Activated naive CD8-positive, alpha-beta T cell treated with anti-CD3 and anti-CD28 coated beads, Interleukin-2, amount 50 U/mL, for 24 hours (primary cell): ENCODE results near the gene CHRNE.

Experiments
- ATAC-seq: fragments of 150-1000 bp; cut with Tn5 transposase; one replicate; pipeline ENCODE4 v1.10.0; 2021
- DNase-seq: peaks from one replicate; pipeline ENCODE4 v3.0.0; 2021
- H3K27ac Mint-ChIP-seq: one replicate; pipeline ENCODE4 v1.8.0; 2021; ENCODE audit warnings: mild to moderate bottlenecking, mixed read lengths
- H3K27me3 Mint-ChIP-seq: one replicate; pipeline ENCODE4 v1.8.0; 2021; ENCODE audit warnings: mixed read lengths
- H3K36me3 Mint-ChIP-seq: one replicate; pipeline ENCODE4 v1.8.0; 2021; ENCODE audit warnings: low read depth, mixed read lengths
- H3K4me1 Mint-ChIP-seq: one replicate; pipeline ENCODE4 v1.8.0; 2021; ENCODE audit warnings: mixed read lengths
- H3K4me3 Mint-ChIP-seq: one replicate; pipeline ENCODE4 v1.8.0; 2021; ENCODE audit warnings: mild to moderate bottlenecking, moderate library complexity, mixed read lengths
- H3K9me3 Mint-ChIP-seq: one replicate; pipeline ENCODE4 v1.8.0; 2021; ENCODE audit warnings: mixed read lengths

CHRNE gene

GRCh38 chr17:4901648-4902344 lies 1.1 kb downstream of the CHRNE start:
- peak; percentile 20 for DNase-seq
- peaks cover 39% of the 10 kb centered on the region for H3K4me1 Mint-ChIP-seq
- H3K27ac Mint-ChIP-seq, result peak overlapping the region; percentile 12
- H3K4me3 Mint-ChIP-seq, result no peak overlapping the region
- no peaks in the 10 kb centered on the region for H3K27me3 Mint-ChIP-seq
- no peak for ATAC-seq
- no peaks in the 10 kb centered on the region for H3K9me3 Mint-ChIP-seq
- H3K36me3 Mint-ChIP-seq, result no peaks in the 10 kb centered on the region

GRCh38 chr17:4901108-4901647 lies 1.7 kb downstream of the CHRNE start:
- H3K27ac Mint-ChIP-seq, result no peak overlapping the region
- H3K36me3 Mint-ChIP-seq, result no peaks in the 10 kb centered on the region

GRCh38 chr17:4900231-4901107 lies 2.4 kb downstream of the CHRNE start:
- H3K27me3 Mint-ChIP-seq, result no peaks in the 10 kb centered on the region
- H3K27ac Mint-ChIP-seq, result no peak overlapping the region
- ATAC-seq (peak; percentile 11), DNase-seq (peak; percentile 41)
- no peaks in the 10 kb centered on the region for H3K9me3 Mint-ChIP-seq
- peaks cover 3% of the 10 kb centered on the region for H3K36me3 Mint-ChIP-seq
- peaks cover 39% of the 10 kb centered on the region for H3K4me1 Mint-ChIP-seq
- H3K4me3 Mint-ChIP-seq, result peak overlapping the region; percentile 84

More at GRCh38 chr17:4901108-4901647, 1.7 kb downstream of the CHRNE start:
- Mint-ChIP-seq H3K27me3 (no peaks in the 10 kb centered on the region), H3K9me3 (no peaks in the 10 kb centered on the region), H3K4me1 (peaks cover 39% of the 10 kb centered on the region), H3K4me3 (peak overlapping the region; percentile 84)
- no peak for DNase-seq
- ATAC-seq, result no peak

- peak within 1 kb of the TSS; percentile 84 for H3K4me3 Mint-ChIP-seq
- ATAC-seq, result peak; percentile 73
- peak; percentile 98 for DNase-seq
- peaks cover 4% of the 10 kb centered on the region for H3K36me3 Mint-ChIP-seq
- H3K9me3 Mint-ChIP-seq, result no peaks in the 10 kb centered on the region
- H3K4me1 Mint-ChIP-seq, result peaks cover 39% of the 10 kb centered on the region
- no peaks in the 10 kb centered on the region for H3K27me3 Mint-ChIP-seq
- peak within 1 kb of the TSS; percentile 77 for H3K27ac Mint-ChIP-seq
Observed at GRCh38 chr17:4899341-4900230, 3.3 kb downstream of the CHRNE start, which contains the start of gene C17orf107. Gene C17orf107 (plus strand): TSS chr17:4899536. CDS start chr17:4899763, 227 bp downstream.

GRCh38 chr17:4898927-4899326 lies 4.0 kb downstream of the CHRNE start:
- H3K36me3 Mint-ChIP-seq, result peaks cover 4% of the 10 kb centered on the region
- H3K4me1 Mint-ChIP-seq, result peaks cover 39% of the 10 kb centered on the region
- H3K27ac Mint-ChIP-seq, result no peak overlapping the region
- DNase-seq (no peak), ATAC-seq (no peak)
- H3K27me3 Mint-ChIP-seq, result no peaks in the 10 kb centered on the region
- H3K4me3 Mint-ChIP-seq, result peak overlapping the region; percentile 56
- H3K9me3 Mint-ChIP-seq, result no peaks in the 10 kb centered on the region

- peaks cover 4% of the 10 kb centered on the region for H3K36me3 Mint-ChIP-seq
Observed at GRCh38 chr17:4898351-4898750, 4.5 kb downstream of the CHRNE start.

GRCh38 chr17:4897785-4898184 lies 5.1 kb downstream of the CHRNE start:
- peaks cover 29% of the 10 kb centered on the region for H3K4me1 Mint-ChIP-seq
- H3K36me3 Mint-ChIP-seq, result peaks cover 4% of the 10 kb centered on the region
- no peaks in the 10 kb centered on the region for H3K9me3 Mint-ChIP-seq
- no peak overlapping the region for H3K27ac Mint-ChIP-seq
- DNase-seq, result no peak
- peak overlapping the region; percentile 56 for H3K4me3 Mint-ChIP-seq
- no peak for ATAC-seq
- H3K27me3 Mint-ChIP-seq, result no peaks in the 10 kb centered on the region

More at GRCh38 chr17:4898351-4898750, 4.5 kb downstream of the CHRNE start:
- Mint-ChIP-seq H3K4me1 (peaks cover 34% of the 10 kb centered on the region), H3K4me3 (peak overlapping the region; percentile 56), H3K27me3 (no peaks in the 10 kb centered on the region), H3K27ac (no peak overlapping the region), H3K9me3 (no peaks in the 10 kb centered on the region)
- no peak for ATAC-seq
- DNase-seq, result no peak

- H3K4me3 Mint-ChIP-seq, result no peak overlapping the region
- no peak for DNase-seq
- H3K27me3 Mint-ChIP-seq, result no peaks in the 10 kb centered on the region
- peaks cover 4% of the 10 kb centered on the region for H3K36me3 Mint-ChIP-seq
- no peak for ATAC-seq
- no peak overlapping the region for H3K27ac Mint-ChIP-seq
- H3K4me1 Mint-ChIP-seq, result peaks cover 23% of the 10 kb centered on the region
- H3K9me3 Mint-ChIP-seq, result no peaks in the 10 kb centered on the region
Observed at GRCh38 chr17:4897198-4897687, 5.7 kb downstream of the CHRNE start.

GRCh38 chr17:4896332-4897197 lies 6.3 kb downstream of the CHRNE start:
- DNase-seq (no peak), ATAC-seq (no peak)
- Mint-ChIP-seq H3K36me3 (peaks cover 4% of the 10 kb centered on the region), H3K4me1 (peaks cover 22% of the 10 kb centered on the region), H3K27ac (no peak overlapping the region), H3K27me3 (no peaks in the 10 kb centered on the region), H3K9me3 (no peaks in the 10 kb centered on the region), H3K4me3 (no peak overlapping the region)

- H3K4me1 Mint-ChIP-seq, result peaks cover 16% of the 10 kb centered on the region
- no peaks in the 10 kb centered on the region for H3K9me3 Mint-ChIP-seq
Observed at GRCh38 chr17:4895657-4896331, 7.1 kb downstream of the CHRNE start.

GRCh38 chr17:4895121-4895520 lies 7.8 kb downstream of the CHRNE start:
- Mint-ChIP-seq H3K36me3 (peaks cover 4% of the 10 kb centered on the region), H3K4me3 (no peak overlapping the region), H3K4me1 (peaks cover 11% of the 10 kb centered on the region), H3K27me3 (no peaks in the 10 kb centered on the region), H3K9me3 (no peaks in the 10 kb centered on the region), H3K27ac (no peak overlapping the region)
- no peak for ATAC-seq
- DNase-seq, result no peak

More at GRCh38 chr17:4895657-4896331, 7.1 kb downstream of the CHRNE start:
- Mint-ChIP-seq H3K4me3 (no peak overlapping the region), H3K27ac (no peak overlapping the region), H3K27me3 (no peaks in the 10 kb centered on the region), H3K36me3 (peaks cover 4% of the 10 kb centered on the region)
- ATAC-seq, result no peak
- DNase-seq, result no peak

- H3K27me3 Mint-ChIP-seq, result no peaks in the 10 kb centered on the region
- H3K4me3 Mint-ChIP-seq, result no peak overlapping the region
Observed at GRCh38 chr17:4893721-4894560, 9.0 kb downstream of the CHRNE start.

More at GRCh38 chr17:4893721-4894560, 9.0 kb downstream of the CHRNE start:
- ATAC-seq (no peak), DNase-seq (no peak)
- Mint-ChIP-seq H3K9me3 (no peaks in the 10 kb centered on the region), H3K27ac (no peak overlapping the region), H3K36me3 (peaks cover 6% of the 10 kb centered on the region), H3K4me1 (peaks cover 6% of the 10 kb centered on the region)
